ENCODE measurements around the gene NLRP10.

DNA sequence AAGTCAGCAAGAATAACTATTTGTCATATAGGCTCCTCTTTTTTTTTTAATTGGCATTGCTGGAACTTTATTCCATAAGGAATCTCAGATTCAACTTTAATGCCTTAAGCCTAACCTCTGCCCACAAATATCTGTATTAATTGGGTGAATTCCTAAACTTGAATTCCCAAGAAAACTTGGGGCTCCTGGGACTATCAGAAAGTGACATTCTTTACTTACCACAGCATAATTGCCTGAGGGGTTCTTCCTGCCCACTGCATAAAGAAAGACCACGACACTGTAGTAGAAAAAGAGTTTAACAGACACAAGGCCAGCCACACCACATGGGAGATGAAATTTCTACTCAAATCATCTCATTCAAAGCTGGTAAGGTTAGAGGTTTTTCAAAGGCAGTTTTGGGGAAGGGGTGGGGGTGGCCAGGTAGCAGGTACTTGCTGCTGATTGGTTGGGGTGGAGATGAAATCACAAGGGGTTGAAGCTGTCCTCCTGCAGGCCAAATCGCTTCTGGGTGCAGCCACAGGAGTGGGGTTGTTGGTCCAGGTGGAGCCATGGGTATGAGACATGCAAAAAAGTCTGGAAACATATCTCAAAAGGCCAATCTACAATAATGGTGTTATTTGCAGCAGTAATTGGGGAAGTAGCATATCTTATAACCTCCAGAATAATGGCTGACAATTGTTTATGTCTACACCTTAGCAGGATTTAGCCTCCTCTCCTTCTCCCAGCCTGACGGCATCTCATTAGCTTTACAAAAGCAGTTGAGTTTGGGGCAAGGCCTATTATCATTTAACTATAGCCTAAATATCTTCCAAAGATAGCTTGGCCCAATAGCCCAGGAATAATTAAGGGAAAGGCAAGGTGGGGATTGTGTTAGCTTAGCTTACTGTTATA, 4.8 kb upstream of the NLRP10 start:
- TF ChIP-seq, protein P1, sequence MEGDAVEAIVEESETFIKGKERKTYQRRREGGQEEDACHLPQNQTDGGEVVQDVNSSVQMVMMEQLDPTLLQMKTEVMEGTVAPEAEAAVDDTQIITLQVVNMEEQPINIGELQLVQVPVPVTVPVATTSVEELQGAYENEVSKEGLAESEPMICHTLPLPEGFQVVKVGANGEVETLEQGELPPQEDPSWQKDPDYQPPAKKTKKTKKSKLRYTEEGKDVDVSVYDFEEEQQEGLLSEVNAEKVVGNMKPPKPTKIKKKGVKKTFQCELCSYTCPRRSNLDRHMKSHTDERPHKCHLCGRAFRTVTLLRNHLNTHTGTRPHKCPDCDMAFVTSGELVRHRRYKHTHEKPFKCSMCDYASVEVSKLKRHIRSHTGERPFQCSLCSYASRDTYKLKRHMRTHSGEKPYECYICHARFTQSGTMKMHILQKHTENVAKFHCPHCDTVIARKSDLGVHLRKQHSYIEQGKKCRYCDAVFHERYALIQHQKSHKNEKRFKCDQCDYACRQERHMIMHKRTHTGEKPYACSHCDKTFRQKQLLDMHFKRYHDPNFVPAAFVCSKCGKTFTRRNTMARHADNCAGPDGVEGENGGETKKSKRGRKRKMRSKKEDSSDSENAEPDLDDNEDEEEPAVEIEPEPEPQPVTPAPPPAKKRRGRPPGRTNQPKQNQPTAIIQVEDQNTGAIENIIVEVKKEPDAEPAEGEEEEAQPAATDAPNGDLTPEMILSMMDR (IDR thresholded peaks at IDR 0.05; ENCODE audit: low read depth, low read length), result no peak
- no peak for TF ChIP-seq EZH2phosphoT487 (IDR thresholded peaks at IDR 0.05; ENCODE audit: low read depth)

Measured in OCI-LY3 (cell line).